GM18505 (cell line): Measurements from ENCODE around the gene LPAR2.

Source experiments
- ATAC-seq: cut with Tn5 transposase; IDR thresholded peaks from one replicate; pipeline ENCODE4 v1.9.1; 2021; ENCODE audit not compliant: unreplicated experiment
- POLR2A ChIP-seq: IDR thresholded peaks from 4 replicates; pipeline ENCODE4 v1.6.1; 2011; ENCODE audit warnings: borderline replicate concordance; ENCODE audit not compliant: insufficient read depth, insufficient read length; ENCODE audit errors: extremely low read depth

Gene LPAR2

GRCh38 chr19:19645233-19645870, 17.3 kb upstream of the LPAR2 start:
- ATAC-seq, result no peak
- no peak for TF ChIP-seq POLR2A

GRCh38 chr19:19644054-19644388, 16.0 kb upstream of the LPAR2 start:
- no peak for ATAC-seq
- TF ChIP-seq POLR2A, result no peak

- TF ChIP-seq POLR2A, result peak; percentile 69
- peak; percentile 66 for ATAC-seq
Measured at GRCh38 chr19:19643158-19644053, 15.4 kb upstream of the LPAR2 start, which contains the start of gene GMIP. Gene GMIP (minus strand): TSS chr19:19643657. CDS start chr19:19643529, 128 bp downstream.

GRCh38 chr19:19642506-19643157, 14.6 kb upstream of the LPAR2 start:
- peak; percentile 2 for TF ChIP-seq POLR2A
- peak; percentile 13 for ATAC-seq

- no peak for ATAC-seq
- no peak for TF ChIP-seq POLR2A
Measured at GRCh38 chr19:19637523-19638251, 9.7 kb upstream of the LPAR2 start.

- no peak for ATAC-seq
- no peak for TF ChIP-seq POLR2A
Measured at GRCh38 chr19:19637186-19637522, 9.1 kb upstream of the LPAR2 start.

- ATAC-seq, result no peak
- no peak for TF ChIP-seq POLR2A
Measured at GRCh38 chr19:19636573-19637185, 8.7 kb upstream of the LPAR2 start.

- ATAC-seq, result no peak
- no peak for TF ChIP-seq POLR2A
Measured at GRCh38 chr19:19635313-19635702, 7.3 kb upstream of the LPAR2 start.

GRCh38 chr19:19634516-19635312, 6.7 kb upstream of the LPAR2 start:
- TF ChIP-seq POLR2A, result no peak
- ATAC-seq, result no peak

- ATAC-seq, result no peak
- no peak for TF ChIP-seq POLR2A
Measured at GRCh38 chr19:19633711-19634515, 5.9 kb upstream of the LPAR2 start.

- ATAC-seq, result no peak
- no peak for TF ChIP-seq POLR2A
Measured at GRCh38 chr19:19632661-19633060, 4.6 kb upstream of the LPAR2 start.

GRCh38 chr19:19631346-19631745, 3.3 kb upstream of the LPAR2 start:
- ATAC-seq, result no peak
- TF ChIP-seq POLR2A, result no peak

- TF ChIP-seq POLR2A, result no peak
- no peak for ATAC-seq
Measured at GRCh38 chr19:19630426-19630825, 2.4 kb upstream of the LPAR2 start.
